ENCODE measurements around the gene MAML3. TPM values are rescaled to one million over a fixed set of nuclear protein-coding genes. Genes with fewer than 3 reads are reported as not detected.

Gene MAML3
- total RNA-seq, 2 donors from 2014 or later: 9.3 to 10.1 TPM

DNA sequence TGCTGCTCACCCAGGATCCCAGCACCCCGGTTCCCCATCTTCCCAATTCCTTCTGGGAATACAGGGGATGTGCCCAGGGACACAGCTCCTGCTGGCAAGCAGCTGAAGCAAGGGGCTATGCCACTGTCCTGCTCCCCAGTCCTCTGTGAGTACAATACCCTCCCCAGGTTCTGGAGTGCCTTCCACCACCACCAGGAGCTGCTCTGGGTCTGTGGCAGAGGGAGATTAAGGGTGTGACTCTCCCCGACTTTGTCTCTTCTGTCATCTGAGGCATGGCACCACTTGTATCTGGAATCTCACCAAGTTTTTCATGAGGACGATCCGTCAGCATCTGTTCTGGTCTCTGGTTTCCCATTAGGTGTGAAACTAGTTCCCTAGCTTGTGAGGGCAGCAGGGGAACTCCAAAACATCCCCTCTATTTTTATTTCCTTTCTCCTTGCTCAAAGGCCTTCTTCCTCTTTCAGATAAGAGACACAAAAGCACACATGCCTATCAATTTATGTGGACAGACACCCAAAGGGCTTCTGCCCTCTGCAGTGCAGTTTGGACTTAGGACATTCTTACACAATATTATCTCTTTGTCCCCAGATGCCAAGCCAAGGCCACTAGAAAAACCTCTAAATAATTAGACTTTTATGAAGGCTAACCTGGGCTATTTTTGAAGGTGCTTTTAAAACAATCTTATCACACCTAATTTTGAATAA is 461.5 kb downstream of the MAML3 start:
- Histone ChIP-seq H3K36me3 (no peaks in the 10 kb centered on the region), H3K27ac (no peak overlapping the region), H3K9ac (ENCODE audit: low read depth in 2 of 2, low read length in 2 of 2) (no peak overlapping the region), H3K4me1 (no peaks in the 10 kb centered on the region), H3K27me3 (no peaks in the 10 kb centered on the region), H3K9me3 (no peaks in the 10 kb centered on the region), H3K4me3 (no peak overlapping the region)
- TF ChIP-seq, protein P1, sequence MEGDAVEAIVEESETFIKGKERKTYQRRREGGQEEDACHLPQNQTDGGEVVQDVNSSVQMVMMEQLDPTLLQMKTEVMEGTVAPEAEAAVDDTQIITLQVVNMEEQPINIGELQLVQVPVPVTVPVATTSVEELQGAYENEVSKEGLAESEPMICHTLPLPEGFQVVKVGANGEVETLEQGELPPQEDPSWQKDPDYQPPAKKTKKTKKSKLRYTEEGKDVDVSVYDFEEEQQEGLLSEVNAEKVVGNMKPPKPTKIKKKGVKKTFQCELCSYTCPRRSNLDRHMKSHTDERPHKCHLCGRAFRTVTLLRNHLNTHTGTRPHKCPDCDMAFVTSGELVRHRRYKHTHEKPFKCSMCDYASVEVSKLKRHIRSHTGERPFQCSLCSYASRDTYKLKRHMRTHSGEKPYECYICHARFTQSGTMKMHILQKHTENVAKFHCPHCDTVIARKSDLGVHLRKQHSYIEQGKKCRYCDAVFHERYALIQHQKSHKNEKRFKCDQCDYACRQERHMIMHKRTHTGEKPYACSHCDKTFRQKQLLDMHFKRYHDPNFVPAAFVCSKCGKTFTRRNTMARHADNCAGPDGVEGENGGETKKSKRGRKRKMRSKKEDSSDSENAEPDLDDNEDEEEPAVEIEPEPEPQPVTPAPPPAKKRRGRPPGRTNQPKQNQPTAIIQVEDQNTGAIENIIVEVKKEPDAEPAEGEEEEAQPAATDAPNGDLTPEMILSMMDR (IDR thresholded peaks at IDR 0.05): no peak
- intact Hi-C loops (cut with DNase I): no loop called here
- no peak for DNase-seq

DNA sequence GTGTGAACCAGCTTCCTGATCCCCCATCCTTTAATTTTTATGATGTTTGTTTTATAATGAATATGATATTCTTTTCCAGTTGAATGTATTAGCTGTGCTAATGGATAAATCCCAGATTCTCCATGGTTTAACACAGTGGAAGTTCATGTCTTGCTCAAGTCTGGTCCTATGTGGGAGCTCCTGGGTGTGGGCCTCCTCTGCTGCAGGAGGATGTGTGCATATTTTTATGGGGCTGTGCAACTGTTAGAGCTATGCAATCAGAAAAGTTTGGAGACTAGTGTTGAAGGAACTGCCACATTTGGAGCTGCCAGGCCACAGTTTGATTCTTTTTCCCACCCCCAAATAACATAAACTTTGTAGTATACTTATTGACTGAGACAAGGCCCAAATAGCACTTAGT is 463.6 kb downstream of the MAML3 start:
- Histone ChIP-seq H3K9ac (ENCODE audit: low read depth in 2 of 2, low read length in 2 of 2) (no peak overlapping the region), H3K4me1 (peaks cover 10% of the 10 kb centered on the region), H3K4me3 (no peak overlapping the region), H3K9me3 (no peaks in the 10 kb centered on the region), H3K27me3 (no peaks in the 10 kb centered on the region), H3K27ac (no peak overlapping the region), H3K36me3 (no peaks in the 10 kb centered on the region)
- intact Hi-C loops (cut with DNase I): no loop called here
- TF ChIP-seq, protein P1 (IDR thresholded peaks at IDR 0.05): no peak
- no peak for DNase-seq

DNA sequence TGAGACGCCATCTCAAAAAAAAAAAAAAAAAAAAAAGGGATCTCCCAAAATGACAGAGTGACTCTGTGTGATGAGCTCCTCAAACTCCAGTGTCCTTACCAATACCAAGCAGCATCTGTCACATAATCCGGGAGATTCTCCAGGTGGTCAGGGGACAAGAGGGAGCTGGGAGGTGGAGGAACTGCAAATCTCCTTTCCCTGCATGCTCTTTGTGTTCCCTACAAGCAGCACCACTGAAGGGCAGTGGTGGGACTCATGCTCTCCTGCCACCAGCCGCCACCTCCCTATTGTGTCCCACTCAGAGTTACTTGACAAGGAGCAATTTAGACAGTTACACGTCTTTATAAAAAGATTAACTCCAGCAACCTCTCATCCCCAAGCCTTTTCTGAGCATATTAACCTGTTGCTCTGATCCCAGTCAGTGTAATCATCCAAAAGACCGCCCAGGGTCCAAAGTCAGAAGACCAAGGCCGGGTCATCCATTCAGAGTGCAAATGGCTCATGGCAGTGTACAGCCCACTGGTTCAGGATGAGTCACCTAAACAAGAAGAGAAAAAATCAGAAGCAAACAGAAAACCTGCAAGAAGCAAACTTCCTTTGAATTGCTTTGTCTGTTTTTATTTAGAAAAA is 464.8 kb downstream of the MAML3 start:
- TF ChIP-seq, protein P1 (IDR thresholded peaks at IDR 0.05): no peak
- H3K27me3 ChIP-seq: no peaks in the 10 kb centered on the region
- H3K4me1 ChIP-seq: peaks cover 10% of the 10 kb centered on the region
- DNase-seq: no peak
- no peaks in the 10 kb centered on the region for H3K36me3 ChIP-seq
- H3K9ac ChIP-seq (ENCODE audit: low read depth in 2 of 2, low read length in 2 of 2): no peak overlapping the region
- H3K4me3 ChIP-seq: no peak overlapping the region
- H3K27ac ChIP-seq: no peak overlapping the region
- no peaks in the 10 kb centered on the region for H3K9me3 ChIP-seq
- intact Hi-C loops (cut with DNase I): no loop called here

DNA sequence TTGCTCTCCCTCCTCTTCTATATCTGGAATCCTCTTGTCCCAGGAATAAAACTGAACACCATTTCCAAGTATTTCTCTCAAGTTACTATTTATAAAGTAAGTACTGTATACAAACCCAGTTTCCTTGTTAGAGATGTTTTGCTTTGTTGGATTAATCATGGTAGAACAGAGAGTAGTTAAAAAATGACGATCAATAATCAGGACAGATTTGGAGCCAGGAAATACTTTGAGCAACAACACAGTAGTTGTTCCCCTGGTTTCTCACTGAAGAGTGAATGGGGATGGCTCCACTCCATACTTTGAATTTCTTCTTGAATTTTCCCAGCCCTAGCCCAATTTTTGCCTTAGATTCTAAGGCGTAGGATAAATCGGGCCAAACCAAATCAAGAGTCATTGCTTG is 467.0 kb downstream of the MAML3 start:
- H3K4me1 ChIP-seq: peaks cover 10% of the 10 kb centered on the region
- H3K27ac ChIP-seq: no peak overlapping the region
- no peak overlapping the region for H3K9ac ChIP-seq (ENCODE audit: low read depth in 2 of 2, low read length in 2 of 2)
- TF ChIP-seq, protein P1 (IDR thresholded peaks at IDR 0.05): no peak
- H3K27me3 ChIP-seq: no peaks in the 10 kb centered on the region
- no peaks in the 10 kb centered on the region for H3K36me3 ChIP-seq
- intact Hi-C loops (cut with DNase I): no loop called here
- no peaks in the 10 kb centered on the region for H3K9me3 ChIP-seq
- no peak overlapping the region for H3K4me3 ChIP-seq
- DNase-seq: no peak

DNA sequence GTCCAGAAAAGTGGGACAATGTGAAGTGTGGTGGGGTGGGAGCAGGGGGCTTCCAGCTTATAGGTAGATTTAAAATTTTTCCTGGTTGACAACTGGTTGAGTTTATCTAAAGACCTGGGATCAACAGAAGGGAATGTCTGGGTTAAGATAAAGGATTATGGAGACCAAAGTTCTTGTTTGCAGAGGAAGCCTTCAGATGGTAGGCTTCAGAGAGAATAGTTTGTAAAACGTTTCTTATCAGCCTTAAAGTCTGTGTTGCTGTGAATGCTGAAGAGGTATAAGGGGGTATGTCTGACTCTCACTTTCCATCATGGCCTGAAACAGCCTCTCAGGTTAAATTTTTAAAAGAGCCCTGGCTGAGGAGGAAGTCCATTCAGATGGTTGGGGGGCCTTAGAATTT is 467.9 kb downstream of the MAML3 start:
- Histone ChIP-seq H3K4me1 (peaks cover 10% of the 10 kb centered on the region), H3K27me3 (no peaks in the 10 kb centered on the region), H3K9ac (ENCODE audit: low read depth in 2 of 2, low read length in 2 of 2) (no peak overlapping the region), H3K9me3 (no peaks in the 10 kb centered on the region), H3K27ac (no peak overlapping the region), H3K4me3 (no peak overlapping the region), H3K36me3 (no peaks in the 10 kb centered on the region)
- intact Hi-C loops (cut with DNase I): no loop called here
- no peak for DNase-seq
- TF ChIP-seq, protein P1 (IDR thresholded peaks at IDR 0.05): no peak
